Measurements from ENCODE around the gene NFE2.

The NFE2 gene

DNA sequence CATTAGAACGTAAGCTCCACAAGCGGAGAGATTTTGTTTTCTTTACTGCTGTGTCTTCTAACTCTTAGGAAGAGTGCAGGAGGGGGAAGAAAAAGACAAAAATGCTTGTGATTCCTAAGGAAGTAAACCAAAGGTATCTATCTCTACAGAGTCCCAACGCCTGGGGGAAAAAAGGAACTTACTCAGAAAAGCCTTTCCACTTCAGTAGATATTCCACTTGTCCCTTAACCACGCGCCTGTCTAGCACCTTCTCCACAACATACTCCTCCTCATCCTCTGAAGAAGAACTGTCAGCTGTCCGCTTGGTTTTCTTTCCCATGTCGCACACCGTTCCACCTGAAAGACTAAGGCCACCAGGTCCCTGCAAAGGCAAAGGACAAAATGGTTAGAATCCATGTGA lies 43.5 kb downstream of the NFE2 start:
- peak overlapping the region; percentile 6; the same call in 1 of the 2 replicates for H3K27ac ChIP-seq
- TF ChIP-seq CTCF (IDR thresholded peaks at IDR 0.05): no peak
- no peak for TF ChIP-seq ZFX (IDR thresholded peaks at IDR 0.05; ENCODE audit: borderline replicate concordance)

DNA sequence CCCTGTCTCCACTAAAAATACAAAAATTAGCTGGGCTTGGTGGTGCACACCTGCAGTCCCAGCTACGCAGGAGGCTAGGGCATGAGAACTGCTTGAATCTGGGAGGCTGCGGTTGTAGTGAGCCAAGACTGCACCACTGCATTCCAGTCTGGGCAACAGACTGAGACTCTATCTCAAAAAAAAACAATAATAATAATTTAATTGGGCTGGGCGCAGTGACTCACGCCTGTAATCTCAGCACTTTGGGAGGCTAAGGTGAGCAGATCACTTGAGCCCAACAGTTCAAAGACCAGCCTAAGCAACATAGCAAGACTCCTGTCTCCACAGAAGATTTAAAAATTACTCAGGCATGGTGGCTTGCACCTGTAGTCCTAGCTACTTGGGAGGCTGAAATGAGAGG lies 47.6 kb downstream of the NFE2 start:
- H3K27ac ChIP-seq: no peak overlapping the region
- TF ChIP-seq ZFX (IDR thresholded peaks at IDR 0.05; ENCODE audit: borderline replicate concordance): no peak
- TF ChIP-seq CTCF (IDR thresholded peaks at IDR 0.05): no peak

- TF ChIP-seq CTCF (IDR thresholded peaks at IDR 0.05) (peak; percentile 86), ZFX (IDR thresholded peaks at IDR 0.05; ENCODE audit: borderline replicate concordance) (no peak)
- no peak overlapping the region; the same call in 1 of the 2 replicates for H3K27ac ChIP-seq
These were observed 49.0 kb downstream of the NFE2 start for GRCh38 chr12:54251667-54252284.

DNA sequence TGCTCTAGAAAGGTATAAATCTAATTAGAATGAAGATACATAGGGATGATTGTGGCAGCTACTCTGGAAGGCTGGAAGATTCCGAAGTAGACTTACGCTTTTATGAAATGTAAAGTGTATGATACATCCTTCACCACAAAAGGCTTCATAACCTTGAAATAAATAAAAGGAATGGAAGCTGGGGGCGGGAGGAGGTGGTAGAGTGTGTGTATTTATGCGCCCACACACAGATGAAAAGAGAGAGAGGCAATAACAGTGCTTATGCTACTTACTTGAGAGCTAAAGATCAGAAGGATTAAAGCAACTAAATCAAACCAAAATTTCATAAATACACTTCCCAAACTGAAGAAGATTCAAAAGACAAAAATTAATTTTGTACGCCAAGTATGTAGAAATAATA lies 51.3 kb downstream of the NFE2 start:
- TF ChIP-seq CTCF (IDR thresholded peaks at IDR 0.05): no peak
- no peak for TF ChIP-seq ZFX (IDR thresholded peaks at IDR 0.05; ENCODE audit: borderline replicate concordance)
- H3K27ac ChIP-seq: no peak overlapping the region

DNA sequence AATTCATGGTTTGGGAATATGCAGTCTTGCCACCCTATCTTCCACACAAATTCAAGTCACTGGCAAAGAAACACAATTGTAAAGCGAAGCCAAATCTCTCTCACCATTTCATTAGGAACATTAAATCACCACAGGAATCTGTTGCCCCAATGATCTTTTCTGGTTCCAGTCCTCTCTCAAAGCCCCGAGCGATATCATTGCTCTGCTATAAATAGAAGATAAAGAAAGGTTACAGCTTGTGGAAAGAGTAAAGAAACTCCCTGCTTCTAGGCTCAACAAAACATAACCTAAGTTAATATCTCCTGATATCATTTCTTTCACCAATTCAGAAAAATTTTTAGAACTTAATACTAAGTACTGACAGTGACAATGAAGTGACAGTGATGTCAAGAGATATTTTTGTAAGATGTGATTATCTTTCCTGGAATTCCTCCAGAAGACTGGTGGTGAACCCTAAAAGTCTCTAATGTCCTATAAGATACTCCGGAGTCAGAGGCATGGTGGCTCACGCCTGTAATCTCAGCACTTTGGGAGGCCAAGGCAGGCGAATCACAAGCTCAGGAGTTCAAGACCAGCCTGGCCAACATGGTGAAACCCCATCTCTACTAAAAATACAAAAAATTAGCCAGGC lies 54.7 kb downstream of the NFE2 start:
- TF ChIP-seq ZFX (IDR thresholded peaks at IDR 0.05; ENCODE audit: borderline replicate concordance): no peak
- no peak for TF ChIP-seq CTCF (IDR thresholded peaks at IDR 0.05)
- no peak overlapping the region for H3K27ac ChIP-seq
